Fibroblast of peridontal ligament (primary cell): ENCODE results near the gene SEC24B.
"Not testable (repeated sequence)": the region's sequence is repeated elsewhere in the genome, so short reads cannot be mapped to it uniquely, and the experiment has no call there.

Source experiments
- DNase-seq: peaks from one replicate; pipeline ENCODE4 v3.0.0-alpha.2; 2010; ENCODE audit errors: extremely low read depth

Gene SEC24B

DNA sequence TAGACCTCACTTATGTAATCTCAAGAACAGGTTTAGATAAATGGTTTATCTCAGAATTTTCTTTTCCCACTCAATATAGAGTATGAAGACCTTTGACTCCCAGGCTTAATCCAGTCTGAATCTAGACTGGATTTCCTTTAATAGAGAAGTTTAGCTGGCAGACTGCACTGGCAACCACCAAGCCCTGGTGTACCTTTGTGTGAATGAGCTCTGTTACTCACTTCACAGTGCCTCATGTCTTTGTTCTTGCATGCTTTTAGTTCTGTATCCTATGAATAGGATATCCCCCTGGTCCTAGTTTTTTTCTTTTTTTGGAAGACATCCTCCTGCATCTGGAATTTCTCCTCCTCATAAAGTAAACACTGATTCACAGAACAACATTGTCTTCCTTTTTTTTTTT is 73.3 kb downstream of the SEC24B start:
- no peak for DNase-seq

DNA sequence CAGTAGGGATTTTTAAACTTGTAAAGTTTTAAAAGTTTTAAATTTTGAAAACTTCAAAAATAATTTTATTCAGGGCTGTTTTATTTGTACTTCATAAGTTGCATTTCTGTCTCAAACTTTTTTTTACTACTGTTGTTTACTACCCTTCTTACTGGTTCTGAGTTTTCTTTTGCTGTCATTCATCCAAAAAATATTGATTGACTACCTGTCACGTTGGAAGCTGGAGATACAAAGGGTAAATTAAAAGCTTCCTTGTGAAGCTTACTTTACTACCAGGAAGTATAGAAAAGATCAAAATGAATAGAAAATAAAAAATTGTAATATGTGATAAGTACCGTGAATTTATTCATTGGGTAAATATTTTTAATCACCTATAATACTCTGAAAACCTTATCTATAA is 77.1 kb downstream of the SEC24B start:
- no peak for DNase-seq

DNA sequence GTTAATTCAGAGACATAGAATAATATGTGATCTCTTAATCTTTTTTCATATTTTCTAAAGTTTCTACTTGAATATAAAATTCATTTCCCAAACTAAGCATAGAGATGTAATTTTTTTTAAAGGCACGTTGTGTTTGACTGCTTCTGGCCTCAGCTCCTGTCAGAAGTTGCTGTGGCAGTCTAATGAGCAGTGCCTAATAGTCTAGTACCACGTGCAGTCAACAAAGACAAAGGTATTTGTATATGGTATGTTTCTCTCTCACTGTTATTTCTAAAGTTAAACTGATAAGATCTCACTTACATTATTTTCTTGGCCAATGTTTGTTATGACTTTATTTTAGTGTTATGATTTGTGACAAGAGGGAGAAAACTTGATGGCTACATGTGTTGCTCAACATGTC is 77.8 kb downstream of the SEC24B start:
- no peak for DNase-seq

DNA sequence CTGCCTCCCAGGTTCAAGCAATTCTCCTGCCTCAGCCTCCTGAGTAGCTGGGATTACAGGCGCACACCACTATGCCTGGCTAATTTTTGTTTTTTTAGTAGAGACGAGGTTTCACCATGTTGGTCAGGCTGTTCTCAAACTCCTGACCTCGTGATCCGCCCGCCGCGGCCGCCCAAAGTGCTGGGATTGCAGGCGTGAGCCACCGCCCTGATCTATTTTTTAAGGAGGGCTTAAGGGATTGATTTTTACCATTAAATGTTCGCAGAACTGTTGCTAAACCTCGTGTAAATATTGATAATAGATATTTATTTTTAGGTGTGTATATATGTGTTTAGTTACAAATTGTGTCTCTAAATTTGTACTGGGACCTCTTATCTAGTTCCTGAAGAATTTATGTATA is 79.8 kb downstream of the SEC24B start:
- not testable (repeated sequence) for DNase-seq

DNA sequence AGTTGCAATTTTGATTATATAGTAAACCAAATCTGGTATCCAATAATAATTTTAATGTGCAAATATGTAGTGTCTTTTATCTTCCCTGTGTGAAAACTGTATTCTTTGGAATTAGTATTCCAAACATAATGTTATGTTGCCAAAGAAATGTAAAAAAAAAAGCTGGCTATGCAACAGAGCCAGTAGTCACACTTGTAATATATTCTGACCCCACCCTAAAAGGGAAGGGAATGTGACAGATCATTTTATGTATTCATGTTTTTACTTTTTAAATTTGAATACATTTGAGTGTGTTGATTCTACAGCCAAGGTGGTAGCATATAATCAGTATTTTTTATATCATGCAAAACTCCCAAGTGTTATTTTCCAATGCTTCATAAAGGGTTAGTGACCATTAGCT is 98.6 kb downstream of the SEC24B start:
- DNase-seq: no peak

DNA sequence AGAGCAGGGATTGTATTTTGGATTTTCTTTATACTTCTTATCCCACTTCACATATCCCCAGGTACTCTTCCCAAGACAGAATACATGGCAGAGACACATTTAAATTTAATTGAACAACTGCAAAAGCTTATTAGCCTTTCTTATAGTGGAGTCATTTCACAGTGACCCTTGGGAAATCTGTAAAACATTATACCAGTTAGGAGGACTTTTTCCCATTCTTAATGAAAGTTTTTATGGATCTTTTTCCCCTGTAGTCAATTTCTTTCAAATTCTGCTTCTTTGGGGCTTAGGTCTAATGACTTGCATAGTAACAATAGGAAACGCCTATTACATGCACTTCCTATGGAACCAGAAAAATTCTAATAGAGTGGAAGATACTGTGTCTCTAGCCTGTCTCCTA is 111.8 kb downstream of the SEC24B start:
- DNase-seq: no peak

DNA sequence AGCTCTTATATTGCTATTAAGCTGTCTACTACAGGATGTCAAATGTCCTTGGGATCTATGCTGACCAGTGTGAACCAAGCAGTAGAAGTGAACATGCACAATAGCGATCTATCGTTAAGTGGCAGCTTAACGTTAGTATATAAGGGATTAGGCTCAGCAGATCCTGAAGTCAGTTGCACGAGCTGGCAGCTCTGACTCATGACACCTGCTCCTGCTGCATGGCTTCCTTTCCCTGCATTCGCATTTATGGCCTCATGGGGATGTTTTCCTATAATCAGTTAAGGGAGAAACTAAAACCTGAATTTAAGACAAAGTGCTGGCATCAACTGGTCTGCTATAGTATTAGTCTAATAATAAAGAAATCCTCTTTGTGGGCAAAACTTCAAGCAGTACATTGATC is 113.8 kb downstream of the SEC24B start:
- no peak for DNase-seq

DNA sequence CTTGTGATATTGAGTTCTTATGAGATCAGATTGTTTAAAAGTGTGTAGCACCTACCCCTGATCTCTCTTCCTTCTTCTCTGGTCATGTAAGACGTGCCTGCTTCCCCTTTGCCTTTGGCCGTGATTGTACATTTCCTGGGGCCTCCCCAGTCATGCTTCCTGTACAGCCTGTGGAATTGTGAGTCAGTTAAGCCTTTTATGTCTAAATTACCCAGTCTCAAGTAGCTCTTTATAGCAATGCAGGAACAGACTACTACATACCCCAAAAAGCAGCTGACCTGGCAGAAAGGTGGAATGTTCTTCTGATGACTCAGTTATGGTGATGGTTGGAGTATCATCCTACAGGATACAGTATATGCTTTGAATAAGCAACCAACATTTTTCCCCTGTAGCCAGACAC is 115.0 kb downstream of the SEC24B start:
- peak; percentile 44 for DNase-seq

DNA sequence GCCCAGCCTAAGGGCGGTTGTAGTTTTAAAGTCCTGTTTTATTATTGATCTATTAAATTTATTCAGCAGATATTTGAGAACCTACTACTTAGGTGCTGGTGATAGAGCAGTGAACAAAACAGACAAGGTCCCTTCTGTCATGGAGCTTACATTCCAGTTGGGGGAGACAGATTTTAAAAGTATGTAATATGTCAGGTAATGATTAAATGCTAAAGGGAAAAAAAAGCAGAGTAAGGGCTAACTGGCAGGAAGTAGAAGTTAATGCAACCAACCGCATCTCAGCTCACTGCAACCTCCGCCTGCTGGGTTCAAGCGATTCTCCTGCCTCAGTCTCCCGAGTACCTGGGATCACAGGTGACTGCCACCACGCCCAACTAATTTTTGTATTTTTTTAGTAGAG is 118.6 kb downstream of the SEC24B start:
- no peak for DNase-seq

DNA sequence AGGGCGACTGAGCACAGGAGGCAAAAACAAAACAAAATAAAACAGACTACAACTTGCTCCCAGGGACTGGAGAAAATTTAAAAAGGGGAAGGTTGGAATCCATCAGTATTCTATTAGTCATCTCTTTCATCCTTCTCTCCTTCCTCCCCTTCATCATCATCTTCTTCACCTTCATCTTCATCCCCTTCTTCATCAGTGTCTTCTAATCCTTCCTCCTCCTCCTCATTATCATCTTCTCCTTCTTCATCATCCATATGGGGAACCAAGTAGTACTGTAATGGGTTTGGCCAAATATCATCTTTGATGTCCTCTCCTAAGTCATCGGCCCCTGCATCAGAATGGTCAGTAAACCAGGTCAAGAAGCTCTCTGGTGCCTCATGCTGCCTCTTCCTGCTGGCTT is 119.5 kb downstream of the SEC24B start:
- DNase-seq: no peak

DNA sequence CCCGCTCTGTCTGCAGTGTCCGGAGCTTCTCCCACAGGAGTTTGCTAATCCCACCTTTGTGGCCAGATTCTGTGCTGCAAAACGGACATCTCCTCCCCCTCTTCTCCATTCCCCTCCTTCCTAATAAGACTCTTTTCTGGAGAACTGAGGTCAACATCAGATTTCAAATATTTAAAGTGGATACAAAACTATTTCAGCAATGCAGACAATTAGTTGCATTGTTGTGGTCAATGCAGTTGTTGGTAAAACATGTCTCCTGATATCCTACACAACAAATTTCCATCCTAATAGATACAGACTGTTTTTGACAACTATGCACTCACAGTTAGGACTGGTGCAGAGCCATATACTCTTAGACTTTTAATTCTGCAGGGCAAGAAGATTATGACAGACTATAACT is 121.4 kb downstream of the SEC24B start:
- DNase-seq: no peak

DNA sequence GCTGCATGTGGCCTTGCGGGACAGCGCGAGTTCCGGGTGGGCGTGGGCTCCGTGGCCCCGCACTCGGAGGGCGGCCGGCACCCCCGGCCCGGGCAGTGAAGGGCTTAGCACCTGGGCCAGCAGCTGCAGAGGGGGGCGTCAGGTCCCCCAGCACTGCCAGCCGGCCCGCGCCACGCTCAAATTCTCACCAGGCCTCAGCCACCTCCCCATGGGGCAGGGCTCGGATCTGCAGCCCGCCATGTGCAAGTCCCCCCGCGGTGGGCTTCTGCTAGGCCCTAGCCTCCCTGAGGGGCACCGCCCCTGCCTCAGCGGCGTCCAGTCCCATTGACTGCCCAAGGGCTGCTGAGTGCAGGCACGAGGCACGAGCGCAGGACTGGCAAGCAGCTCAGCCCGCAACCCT is 123.8 kb downstream of the SEC24B start:
- no peak for DNase-seq

DNA sequence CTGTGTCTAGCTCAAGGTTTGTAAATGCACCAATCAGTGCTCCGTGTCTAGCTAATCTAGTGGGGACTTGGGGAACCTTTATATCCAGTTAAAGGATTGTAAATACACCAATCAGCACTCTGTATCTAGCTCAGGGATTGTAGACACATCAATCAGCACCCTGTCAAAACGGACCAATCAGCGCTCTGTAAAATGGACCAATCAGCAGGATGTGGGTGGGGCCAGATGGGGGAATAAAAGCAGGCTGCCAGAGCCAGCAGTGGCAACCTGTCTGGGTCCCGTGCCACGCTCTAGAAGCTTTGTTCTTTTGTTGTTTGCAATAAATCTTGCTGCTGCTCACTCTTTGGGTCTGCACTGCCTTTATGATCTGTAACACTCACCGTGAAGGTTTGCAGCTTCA is 124.5 kb downstream of the SEC24B start:
- not testable (repeated sequence) for DNase-seq

DNA sequence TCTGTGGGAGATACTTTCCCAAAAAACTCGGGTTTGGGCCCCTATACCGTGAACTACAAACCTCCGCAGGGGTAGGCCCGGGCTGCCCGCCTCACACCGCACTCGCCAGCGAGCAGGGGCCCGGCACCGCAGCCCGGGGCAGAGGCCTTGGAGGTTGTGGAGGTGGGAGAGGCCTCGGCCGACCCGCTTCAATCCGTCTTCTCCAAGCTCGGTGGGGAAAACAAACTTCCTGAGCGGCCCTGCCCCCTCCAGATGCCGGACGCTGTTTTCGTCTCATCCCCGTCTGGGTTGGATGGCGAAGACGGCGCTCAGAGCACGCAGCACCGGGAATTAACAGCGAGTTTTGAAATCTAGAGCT is 126.0 kb downstream of the SEC24B start:
- DNase-seq: no peak

DNA sequence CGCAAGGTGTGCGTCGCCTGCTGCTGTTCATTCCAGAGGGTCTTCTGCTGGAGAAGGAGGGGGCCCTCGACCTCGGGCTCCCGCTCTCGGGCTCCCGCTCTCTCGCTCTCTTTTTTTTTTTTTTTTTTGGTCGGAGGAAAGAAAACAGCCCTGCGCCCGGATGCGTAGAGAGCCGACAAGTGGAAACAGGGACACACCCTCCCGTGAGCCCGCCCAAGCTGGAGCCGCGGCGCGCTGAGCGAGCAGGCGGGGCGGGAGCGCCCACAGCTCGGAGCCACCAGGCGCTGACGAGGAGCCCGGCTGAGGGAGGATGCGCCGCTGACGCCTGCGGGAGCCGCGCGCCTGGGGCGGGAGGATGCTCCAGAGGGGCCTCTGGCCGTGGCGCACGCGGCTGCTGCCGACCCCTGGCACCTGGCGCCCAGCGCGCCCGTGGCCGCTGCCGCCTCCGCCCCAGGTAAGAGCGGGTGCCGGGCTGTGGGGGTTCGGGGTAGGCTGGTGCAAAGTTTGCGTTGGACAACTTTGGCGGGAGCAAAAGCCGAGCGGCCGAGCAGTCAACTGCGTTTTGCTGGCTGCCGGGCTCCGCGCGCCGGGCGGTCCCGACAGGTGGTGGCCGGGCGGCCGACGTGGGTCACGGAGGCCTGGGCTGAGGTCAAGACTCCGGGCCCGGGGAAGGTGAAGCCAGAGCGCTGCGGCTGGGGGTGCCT is 126.5 kb downstream of the SEC24B start, which contains the start of gene MCUB:
Gene MCUB (plus strand): TSS at position 264 of the 704 bp plus-strand sequence. CDS start 92 bp downstream, at position 356.
- DNase-seq: peak; percentile 81

DNA sequence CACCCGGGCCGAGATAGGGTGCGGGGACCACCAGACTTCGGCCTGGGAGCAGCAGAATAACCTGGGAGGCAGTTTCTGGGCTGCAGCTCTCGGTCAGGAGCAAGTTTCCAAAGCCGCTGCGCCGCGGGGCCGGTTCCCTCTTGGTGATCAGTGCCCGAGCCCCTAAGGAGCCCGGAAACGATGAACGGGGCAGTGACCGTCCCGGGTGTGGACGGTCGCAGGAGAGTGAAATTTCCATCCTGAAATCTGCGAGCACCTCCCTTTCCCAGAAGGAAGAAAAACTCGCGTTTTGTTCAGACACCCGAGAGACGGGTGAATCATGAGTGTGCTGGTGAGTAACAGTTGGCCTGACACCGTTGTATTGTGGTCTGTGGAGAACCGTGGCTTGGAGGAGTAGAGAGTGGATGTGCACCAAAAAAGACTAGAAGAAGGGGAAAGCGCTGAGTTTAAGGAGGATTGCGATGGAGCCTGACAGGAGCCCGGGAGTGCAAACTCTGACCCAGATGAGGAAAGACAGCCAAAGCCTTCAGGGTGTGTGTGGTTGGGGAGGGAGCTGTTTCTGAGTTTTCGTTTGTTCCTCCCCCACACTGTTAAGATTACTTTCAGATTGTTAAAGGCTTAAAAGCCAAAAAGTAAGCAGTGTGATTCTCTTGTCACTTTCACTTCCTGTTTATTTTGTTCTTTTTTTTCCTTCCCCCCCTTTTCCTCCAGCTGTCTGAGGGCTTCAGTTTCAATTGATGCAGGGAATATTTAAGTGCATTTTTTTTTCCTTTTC is 127.3 kb downstream of the SEC24B start:
- DNase-seq: peak; percentile 82

DNA sequence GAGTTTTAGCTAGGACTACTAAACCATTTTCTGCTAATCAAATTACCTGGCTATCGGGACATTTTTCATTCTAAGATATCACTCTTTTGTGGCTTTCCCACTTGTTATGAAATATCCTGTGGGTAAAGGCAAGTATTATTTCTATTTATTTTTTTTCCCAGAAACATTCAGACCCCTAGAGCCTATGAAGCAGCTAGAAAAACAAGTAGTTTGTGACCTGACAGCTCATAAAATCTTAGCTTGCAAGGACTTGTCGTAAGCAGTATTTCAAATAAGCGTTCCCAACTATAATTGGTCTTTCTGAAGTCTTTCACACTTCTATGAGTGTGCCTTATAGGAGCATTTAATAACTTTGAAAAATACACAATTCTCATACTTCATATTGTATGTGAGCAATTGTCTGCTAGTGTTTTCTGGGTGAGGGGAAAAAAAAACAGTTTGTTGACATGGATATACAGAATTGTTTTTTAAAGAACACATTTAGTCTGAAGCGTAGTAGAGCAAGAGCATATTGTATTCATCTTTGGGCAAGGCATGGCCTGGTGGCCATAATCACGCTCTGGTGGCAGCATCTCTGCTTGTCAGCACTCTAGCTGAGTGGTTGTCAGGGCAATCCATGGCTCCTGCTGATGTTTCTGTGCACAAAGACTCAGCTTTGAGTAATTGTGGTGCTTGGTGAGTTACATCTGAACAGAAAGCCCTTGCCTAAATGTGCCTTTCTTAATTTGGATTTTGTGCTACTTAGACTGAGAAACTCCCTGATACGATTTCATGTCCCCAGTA is 129.0 kb downstream of the SEC24B start:
- no peak for DNase-seq

DNA sequence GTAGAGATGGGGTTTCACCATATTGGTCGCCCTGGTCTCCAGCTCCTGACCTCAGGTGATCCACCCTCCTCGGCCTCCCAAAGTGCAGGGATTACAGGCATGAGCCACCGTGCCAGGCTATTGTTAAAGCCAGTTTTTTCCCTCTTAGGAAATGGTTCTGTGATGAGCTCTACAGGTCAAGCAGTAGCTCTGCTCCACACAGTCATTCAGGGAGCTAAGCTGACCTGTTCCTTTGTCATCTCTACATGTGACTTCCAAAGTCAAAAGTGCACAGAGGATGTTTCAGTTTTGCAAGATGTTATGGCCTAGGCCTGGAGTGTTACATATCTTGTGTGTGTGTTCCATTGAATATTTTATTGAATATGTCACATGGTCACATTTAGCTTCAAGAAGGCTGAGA is 137.9 kb downstream of the SEC24B start:
- DNase-seq: no peak

DNA sequence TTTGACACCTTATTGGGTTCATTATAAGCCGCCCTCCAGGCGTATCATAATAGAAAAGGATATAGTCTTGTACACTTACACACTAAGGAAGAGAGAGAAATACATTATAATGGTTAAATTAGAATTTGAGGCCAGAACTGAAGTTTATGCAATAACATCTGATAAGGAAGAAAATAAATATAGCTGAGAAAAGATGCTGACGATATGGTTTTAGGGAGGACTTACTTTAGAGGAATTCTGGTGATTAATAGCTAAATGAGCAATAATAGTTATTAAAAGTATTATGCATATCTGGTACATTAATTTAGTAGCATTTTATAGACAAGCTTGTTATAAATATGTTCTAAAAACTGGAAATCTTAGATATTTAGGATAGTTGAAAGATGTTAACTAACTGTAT is 138.5 kb downstream of the SEC24B start:
- no peak for DNase-seq

DNA sequence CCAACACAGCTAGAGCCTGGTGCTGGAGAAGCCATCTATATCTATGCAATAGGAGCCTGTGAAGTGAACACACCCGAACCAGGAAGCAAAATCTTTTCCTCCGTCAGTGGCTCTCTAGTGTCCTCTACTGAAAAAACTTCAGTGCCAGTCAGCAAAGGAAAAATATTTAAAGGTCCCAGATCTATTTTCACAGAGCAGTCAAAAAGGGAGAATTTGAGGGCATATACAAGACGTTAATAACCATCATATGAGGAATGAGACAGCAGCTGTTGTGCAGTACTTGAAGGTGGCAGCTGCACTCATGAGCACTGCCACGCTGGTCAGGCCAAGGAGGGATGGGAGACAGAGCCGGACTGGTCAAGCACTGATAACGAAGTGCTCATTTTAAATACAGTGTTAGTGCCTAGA is 140.8 kb downstream of the SEC24B start:
- DNase-seq: peak; percentile 19

DNA sequence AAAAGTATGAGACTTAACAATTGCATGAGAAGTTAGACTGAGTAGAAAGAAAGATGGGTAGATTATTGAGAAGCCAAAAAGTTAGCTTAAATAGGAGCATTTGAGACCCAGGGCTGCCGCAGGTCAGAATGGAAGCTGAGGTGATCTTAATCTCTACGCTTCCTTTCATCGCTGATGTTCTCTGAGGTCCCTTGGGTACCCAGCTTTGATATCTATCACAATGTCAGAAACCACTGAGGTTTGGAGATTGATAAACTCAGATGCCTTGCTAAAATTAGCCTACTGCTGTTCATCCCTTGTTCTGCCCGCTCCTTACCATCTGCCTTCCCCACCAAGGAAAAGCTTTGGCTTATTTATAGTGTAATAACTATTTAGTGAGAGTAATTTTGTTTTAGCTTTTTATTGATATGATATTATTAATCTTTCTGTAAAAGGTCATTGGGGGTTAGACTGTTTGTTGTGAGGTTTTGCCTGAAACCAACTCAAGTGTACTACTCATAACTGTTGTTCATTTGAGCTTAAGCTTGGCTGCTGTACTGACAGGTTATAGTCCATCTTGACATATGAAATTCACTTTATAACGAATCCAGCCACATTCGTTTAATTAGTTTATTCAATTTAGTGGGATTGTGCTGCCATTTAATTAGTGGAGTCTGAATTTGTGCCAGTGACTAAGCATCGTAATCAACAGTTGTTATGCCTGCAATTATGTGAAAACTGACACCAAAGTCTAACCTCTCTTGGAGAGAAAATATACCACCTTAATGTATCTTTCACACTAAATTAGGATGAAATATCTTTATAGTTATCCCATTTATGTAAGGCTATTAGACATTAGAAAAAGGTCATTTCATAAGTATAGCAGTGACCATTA is 141.6 kb downstream of the SEC24B start:
- DNase-seq: no peak

DNA sequence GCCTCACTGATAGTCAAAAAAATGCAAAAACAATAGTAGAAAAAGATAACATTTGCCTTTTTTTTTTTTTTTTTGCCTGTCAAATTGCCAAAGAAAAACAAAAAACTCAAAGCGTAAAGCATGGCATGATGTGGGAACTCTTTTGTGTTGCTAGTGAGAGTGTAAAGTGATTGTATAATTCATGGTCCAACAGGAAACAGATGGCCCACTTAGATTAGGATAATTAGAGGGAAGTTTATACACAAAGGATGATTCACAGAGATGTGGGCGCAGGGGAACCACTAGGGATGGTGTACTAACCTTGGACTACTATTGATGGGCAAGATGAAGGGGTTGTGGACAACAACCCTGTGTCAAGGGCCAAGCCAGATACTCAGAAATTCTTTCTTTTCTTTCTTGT is 142.8 kb downstream of the SEC24B start:
- peak; percentile 44 for DNase-seq
